CD4-positive, alpha-beta memory T cell (primary cell): ENCODE measurements around the gene STRN3. TPM values are rescaled to one million over a fixed set of nuclear protein-coding genes. Genes with fewer than 3 reads are reported as not detected.
A peak's percentile ranks its signal among the peaks of the same experiment; 100 is the strongest.

Experiments
- CTCF ChIA-PET: fragments of 350-600 bp; sonication (Branson Sonifier 250); formaldehyde crosslinking; loops from one replicate; lab custom pipeline; 2021; ENCODE audit warnings: inconsistent platforms; ENCODE audit not compliant: partially characterized antibody; lab: Charles Lee
- POLR2A ChIA-PET: fragments of 350-600 bp; sonication (Branson Sonifier 250); formaldehyde crosslinking; loops from one replicate; lab custom pipeline; 2021; ENCODE audit not compliant: partially characterized antibody; lab: Charles Lee
- DNase-seq, 5 donors: peaks; one replicate each; pipeline versions ENCODE4 v3.0.0 to v3.0.0-alpha.2; 2020 to 2022; ENCODE audit warnings: mixed read lengths in 1 of 5
- H3K27ac ChIP-seq: one replicate; pipeline ENCODE4 v1.7.0; 2013; ENCODE audit warnings: low read depth, low read length
- H3K27me3 ChIP-seq: 2 replicates; pipeline ENCODE4 v1.7.0; 2013; ENCODE audit warnings: mild to moderate bottlenecking, low read length, moderate library complexity; ENCODE audit not compliant: insufficient read depth
- H3K36me3 ChIP-seq: 2 replicates; pipeline ENCODE4 v1.7.0; 2013; ENCODE audit warnings: mild to moderate bottlenecking, low read length, moderate library complexity; ENCODE audit not compliant: insufficient read depth
- H3K4me1 ChIP-seq: 2 replicates; pipeline ENCODE4 v1.7.0; 2013; ENCODE audit warnings: mild to moderate bottlenecking, low read length, moderate library complexity; ENCODE audit not compliant: insufficient read depth
- H3K4me3 ChIP-seq, 2 donors: one replicate each; pipeline ENCODE4 v1.7.0; 2013; ENCODE audit warnings: low read length in 2 of 2, mild to moderate bottlenecking in 1 of 2
- H3K9me3 ChIP-seq, 2 donors: one replicate each; pipeline ENCODE4 v1.7.0; 2013; ENCODE audit warnings: low read length in 2 of 2, control low read depth in 1 of 2; ENCODE audit not compliant: control insufficient read depth in 1 of 2
- H3K27ac Mint-ChIP-seq, 7 donors: one replicate each; pipeline ENCODE4 v1.8.0; 2020 to 2021; ENCODE audit warnings: mixed read lengths in 7 of 7, mild to moderate bottlenecking in 6 of 7, inconsistent platforms in 3 of 7, moderate library complexity in 3 of 7
- H3K27me3 Mint-ChIP-seq, 2 donors: one replicate each; pipeline ENCODE4 v1.8.0; 2020 to 2021; ENCODE audit warnings: mixed read lengths in 2 of 2
- H3K36me3 Mint-ChIP-seq, 2 donors: one replicate each; pipeline ENCODE4 v1.8.0; 2020 to 2021; ENCODE audit warnings: mixed read lengths in 2 of 2, inconsistent platforms in 1 of 2, mild to moderate bottlenecking in 1 of 2
- H3K4me1 Mint-ChIP-seq, 4 donors: one replicate each; pipeline ENCODE4 v1.8.0; 2020 to 2021; ENCODE audit warnings: mixed read lengths in 4 of 4, mild to moderate bottlenecking in 1 of 4
- H3K4me3 Mint-ChIP-seq, 8 donors: one replicate each; pipeline ENCODE4 v1.8.0; 2020 to 2021; ENCODE audit warnings: mixed read lengths in 8 of 8, mild to moderate bottlenecking in 7 of 8, moderate library complexity in 6 of 8, inconsistent platforms in 3 of 8
- H3K9me3 Mint-ChIP-seq, 8 donors: one replicate each; pipeline ENCODE4 v1.8.0; 2020 to 2021; ENCODE audit warnings: mixed read lengths in 8 of 8, mild to moderate bottlenecking in 5 of 8, inconsistent platforms in 3 of 8, moderate library complexity in 1 of 8
- intact Hi-C: fragments of 100-400 bp; cut with micrococcal nuclease; formaldehyde crosslinking; loops from one replicate; pipeline ENCODE4 v1.15.1; 2023
- polyA plus RNA-seq, 2 donors: library from polyadenylated mRNA; unstranded; fragments of 300-500 nt; fragmentation: Illumina TruSeq; gene quantifications; one replicate each; pipeline ENCODE4 v1.2.3, GENCODE V29; 2021
- total RNA-seq, 2 experiments: library from RNA; stranded (reverse); gene quantifications; one replicate each; pipeline ENCODE4 v1.2.3, GENCODE V29; 2021

STRN3 gene
- total and polyA plus RNA-seq, 4 experiments from 2014 or later = 2.3 to 26.2 (median 14.1) TPM

- intact Hi-C loops = no loop called here
- Mint-ChIP-seq H3K36me3 (peaks cover 58 to 61% of the 10 kb centered on the region in 2 donors), H3K27me3 (no peaks in the 10 kb centered on the region), H3K4me1 (peaks cover 12 to 44% (median 23%) of the 10 kb centered on the region in 4 donors), H3K9me3 (peaks cover 0 to 21% (median 8%) of the 10 kb centered on the region in 8 donors), H3K27ac (peak overlapping the region in 1 of 7 donors; percentile 46), H3K4me3 (no peak overlapping the region)
- no peak for DNase-seq
- Histone ChIP-seq H3K9me3 (no peaks in the 10 kb centered on the region), H3K4me1 (peaks cover under 1% of the 10 kb centered on the region), H3K4me3 (no peak overlapping the region), H3K27ac (no peak overlapping the region), H3K27me3 (no peaks in the 10 kb centered on the region), H3K36me3 (peaks cover 10% of the 10 kb centered on the region)
- CTCF ChIA-PET = interaction anchor here (1.3 kb wide), 1 partner anchor 21 kb away, joined by 3 read pairs; no protein-coding TSS in a partner anchor
- POLR2A ChIA-PET = no interaction called here
These were observed 24.9 kb downstream of the STRN3 start for GRCh38 chr14:31001339-31001658.

GRCh38 chr14:31000629-31001338 lies 25.4 kb downstream of the STRN3 start:
- Mint-ChIP-seq H3K36me3 (peaks cover 55 to 61% of the 10 kb centered on the region in 2 donors), H3K9me3 (peaks cover 0 to 21% (median 8%) of the 10 kb centered on the region in 8 donors), H3K27me3 (no peaks in the 10 kb centered on the region), H3K4me3 (no peak overlapping the region), H3K4me1 (peaks cover 16 to 49% (median 27%) of the 10 kb centered on the region in 4 donors), H3K27ac (no peak overlapping the region)
- intact Hi-C loops = no loop called here
- no peaks in the 10 kb centered on the region for H3K27me3 ChIP-seq
- no peak overlapping the region for H3K27ac ChIP-seq
- H3K36me3 ChIP-seq = peaks cover 10% of the 10 kb centered on the region
- H3K9me3 ChIP-seq = no peaks in the 10 kb centered on the region
- H3K4me3 ChIP-seq = no peak overlapping the region
- POLR2A ChIA-PET = no interaction called here
- no peak for DNase-seq
- CTCF ChIA-PET = interaction anchor here (1.3 kb wide), 1 partner anchor 21 kb away, joined by 3 read pairs; no protein-coding TSS in a partner anchor
- H3K4me1 ChIP-seq = peaks cover 5% of the 10 kb centered on the region

- Histone ChIP-seq H3K4me1 (peaks cover 17% of the 10 kb centered on the region), H3K4me3 (no peak overlapping the region), H3K27ac (no peak overlapping the region), H3K9me3 (no peaks in the 10 kb centered on the region), H3K36me3 (peaks cover 10% of the 10 kb centered on the region), H3K27me3 (no peaks in the 10 kb centered on the region)
- ChIA-PET CTCF (no interaction called here), POLR2A (no interaction called here)
- Mint-ChIP-seq H3K27ac (peak overlapping the region in 1 of 7 donors; percentile 81), H3K27me3 (no peaks in the 10 kb centered on the region), H3K4me3 (peak overlapping the region in 1 of 8 donors; percentile 10), H3K4me1 (peaks cover 27 to 62% (median 35%) of the 10 kb centered on the region in 4 donors), H3K36me3 (peaks cover 42 to 54% of the 10 kb centered on the region in 2 donors), H3K9me3 (peaks cover 0 to 21% (median 8%) of the 10 kb centered on the region in 8 donors)
- intact Hi-C loops = no loop called here
- DNase-seq = no peak
These were observed 27.0 kb downstream of the STRN3 start for GRCh38 chr14:30999038-30999773.

- ChIA-PET POLR2A (interaction anchor here (1.1 kb wide), 1 partner anchor 28 kb away, joined by 3 read pairs; the partner anchor contains the start of gene STRN3), CTCF (interaction anchor here (0.8 to 1.2 kb wide), 2 partner anchors 12 to 84 kb away, joined by 3 to 5 read pairs; no protein-coding TSS in a partner anchor)
- H3K27ac ChIP-seq = no peak overlapping the region
- Mint-ChIP-seq H3K4me3 (no peak overlapping the region), H3K4me1 (peaks cover 25 to 57% (median 35%) of the 10 kb centered on the region in 4 donors), H3K27ac (no peak overlapping the region), H3K27me3 (no peaks in the 10 kb centered on the region), H3K9me3 (peaks cover 0 to 21% (median 8%) of the 10 kb centered on the region in 8 donors), H3K36me3 (peaks cover 40 to 51% of the 10 kb centered on the region in 2 donors)
- H3K36me3 ChIP-seq = peaks cover 10% of the 10 kb centered on the region
- DNase-seq = no peak
- no peak overlapping the region for H3K4me3 ChIP-seq
- intact Hi-C loops = no loop called here
- peaks cover 17% of the 10 kb centered on the region for H3K4me1 ChIP-seq
- H3K27me3 ChIP-seq = no peaks in the 10 kb centered on the region
- H3K9me3 ChIP-seq = no peaks in the 10 kb centered on the region
These were observed 28.0 kb downstream of the STRN3 start for GRCh38 chr14:30998100-30998706.

- Histone ChIP-seq H3K4me3 (no peak overlapping the region), H3K4me1 (peaks cover 21% of the 10 kb centered on the region), H3K27ac (no peak overlapping the region), H3K9me3 (no peaks in the 10 kb centered on the region), H3K27me3 (no peaks in the 10 kb centered on the region), H3K36me3 (peaks cover 10% of the 10 kb centered on the region)
- Mint-ChIP-seq H3K36me3 (peaks cover 36 to 46% of the 10 kb centered on the region in 2 donors), H3K4me1 (peaks cover 23 to 54% (median 33%) of the 10 kb centered on the region in 4 donors), H3K9me3 (peaks cover 0 to 21% (median 8%) of the 10 kb centered on the region in 8 donors), H3K27me3 (no peaks in the 10 kb centered on the region), H3K27ac (peak overlapping the region in 3 of 7 donors; percentile 8 to 17 (median 10)), H3K4me3 (peak overlapping the region in 2 of 8 donors; percentile 12 to 13)
- DNase-seq = no peak
- CTCF ChIA-PET = interaction anchor here (0.8 to 1.8 kb wide), 4 partner anchors 13 to 86 kb away, joined by 3 to 8 read pairs (median 4); no protein-coding TSS in a partner anchor
- POLR2A ChIA-PET = interaction anchor here (1.1 kb wide), 1 partner anchor 29 kb away, joined by 3 read pairs; the partner anchor contains the start of gene STRN3
- intact Hi-C loops = no loop called here
These were observed 29.1 kb downstream of the STRN3 start for GRCh38 chr14:30996892-30997659.

GRCh38 chr14:30995689-30996088 lies 30.5 kb downstream of the STRN3 start:
- H3K27me3 Mint-ChIP-seq = no peaks in the 10 kb centered on the region
- Histone ChIP-seq H3K4me3 (no peak overlapping the region), H3K9me3 (no peaks in the 10 kb centered on the region), H3K27me3 (no peaks in the 10 kb centered on the region), H3K27ac (no peak overlapping the region), H3K36me3 (peaks cover 10% of the 10 kb centered on the region), H3K4me1 (peaks cover 30% of the 10 kb centered on the region)
- H3K27ac Mint-ChIP-seq = peak overlapping the region in 2 of 7 donors; percentile 11 to 50
- H3K36me3 Mint-ChIP-seq = peaks cover 28 to 39% of the 10 kb centered on the region in 2 donors
- H3K9me3 Mint-ChIP-seq = peaks cover 0 to 21% (median 8%) of the 10 kb centered on the region in 8 donors
- ChIA-PET POLR2A (no interaction called here), CTCF (interaction anchor here (0.8 to 1.8 kb wide), 2 partner anchors 15 to 87 kb away, joined by 3 to 8 read pairs; no protein-coding TSS in a partner anchor)
- peaks cover 28 to 61% (median 38%) of the 10 kb centered on the region in 4 donors for H3K4me1 Mint-ChIP-seq
- no peak for DNase-seq
- peak overlapping the region in 1 of 8 donors; percentile 28 for H3K4me3 Mint-ChIP-seq
- intact Hi-C loops = no loop called here
